Measurements from ENCODE around the gene NPDC1.

DNA sequence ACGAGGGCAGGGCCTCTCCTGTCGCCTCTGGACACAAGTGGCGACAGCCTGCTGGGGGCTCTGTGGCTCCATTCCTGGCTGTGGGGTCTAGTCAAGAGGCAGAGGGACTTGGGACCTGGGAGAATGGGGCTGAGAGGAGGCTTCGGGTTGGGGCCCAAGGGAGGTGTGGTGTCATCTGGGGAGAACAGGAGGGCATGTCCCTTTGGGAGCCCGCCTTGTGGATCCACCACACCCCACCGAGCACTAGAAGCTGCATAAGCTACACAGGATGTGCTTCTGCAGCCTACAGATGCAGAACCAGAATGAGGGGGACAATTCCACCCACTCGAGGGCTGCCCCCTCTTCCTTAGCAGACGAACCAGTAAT lies 36.9 kb upstream of the NPDC1 start:
- TF ChIP-seq, protein P1, sequence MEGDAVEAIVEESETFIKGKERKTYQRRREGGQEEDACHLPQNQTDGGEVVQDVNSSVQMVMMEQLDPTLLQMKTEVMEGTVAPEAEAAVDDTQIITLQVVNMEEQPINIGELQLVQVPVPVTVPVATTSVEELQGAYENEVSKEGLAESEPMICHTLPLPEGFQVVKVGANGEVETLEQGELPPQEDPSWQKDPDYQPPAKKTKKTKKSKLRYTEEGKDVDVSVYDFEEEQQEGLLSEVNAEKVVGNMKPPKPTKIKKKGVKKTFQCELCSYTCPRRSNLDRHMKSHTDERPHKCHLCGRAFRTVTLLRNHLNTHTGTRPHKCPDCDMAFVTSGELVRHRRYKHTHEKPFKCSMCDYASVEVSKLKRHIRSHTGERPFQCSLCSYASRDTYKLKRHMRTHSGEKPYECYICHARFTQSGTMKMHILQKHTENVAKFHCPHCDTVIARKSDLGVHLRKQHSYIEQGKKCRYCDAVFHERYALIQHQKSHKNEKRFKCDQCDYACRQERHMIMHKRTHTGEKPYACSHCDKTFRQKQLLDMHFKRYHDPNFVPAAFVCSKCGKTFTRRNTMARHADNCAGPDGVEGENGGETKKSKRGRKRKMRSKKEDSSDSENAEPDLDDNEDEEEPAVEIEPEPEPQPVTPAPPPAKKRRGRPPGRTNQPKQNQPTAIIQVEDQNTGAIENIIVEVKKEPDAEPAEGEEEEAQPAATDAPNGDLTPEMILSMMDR (IDR thresholded peaks at IDR 0.05), result no peak
- TF ChIP-seq POLR2A (IDR thresholded peaks at IDR 0.05) (no peak), POLR2AphosphoS5 (IDR thresholded peaks at IDR 0.05) (no peak)

All from breast epithelium (tissue), 3 donors.